Gastroesophageal sphincter (tissue), 4 donors: ENCODE data around the gene PRR35. TPM values are rescaled to one million over a fixed set of nuclear protein-coding genes. Genes with fewer than 3 reads are reported as not detected.

Source experiments
- ATAC-seq: fragments of 150-250 bp; one replicate; pipeline ENCODE4 v1.9.1; 2016; ENCODE audit warnings: mild to moderate bottlenecking, moderate library complexity
- H3K27ac ChIP-seq, 4 donors: fragments of 200-600 bp; sonication (generic) in 3 of 4; 1 replicate in 3 of 4; 2 replicates in 1 of 4; pipeline ENCODE4 v1.5.1; 2016 to 2019
- H3K27me3 ChIP-seq: fragments of 200-600 bp; sonication (generic); one replicate; pipeline ENCODE4 v1.5.1; 2019
- H3K36me3 ChIP-seq, 2 donors: fragments of 200-600 bp; sonication (generic); one replicate each; pipeline ENCODE4 v1.5.1; 2019; ENCODE audit warnings: control low read depth in 1 of 2
- H3K4me1 ChIP-seq, 3 donors: fragments of 200-600 bp; sonication (generic); 1 replicate in 2 of 3; 2 replicates in 1 of 3; pipeline ENCODE4 v1.5.1; 2016 to 2019; ENCODE audit warnings: control low read depth in 2 of 3
- H3K4me3 ChIP-seq, 2 donors: fragments of 200-600 bp; sonication (generic); one replicate each; pipeline ENCODE4 v1.5.1; 2019; ENCODE audit warnings: mild to moderate bottlenecking in 1 of 2, moderate library complexity in 1 of 2
- H3K9me3 ChIP-seq, 3 donors: fragments of 200-600 bp; sonication (generic); one replicate each; pipeline ENCODE4 v1.5.1; 2017 to 2019; ENCODE audit warnings: control low read depth in 2 of 3
- CTCF ChIP-seq, 4 experiments: fragments of 200-600 bp in 2 of 4; fragments of 450-650 bp in 2 of 4; sonication (generic) in 1 of 4; IDR thresholded peaks; one replicate each; pipeline ENCODE4 v1.5.1; 2017 to 2019; ENCODE audit warnings: antibody characterized with exemption in 4 of 4, mild to moderate bottlenecking in 2 of 4, moderate library complexity in 2 of 4
- EP300 ChIP-seq: sonication (generic); formaldehyde crosslinking; IDR thresholded peaks from one replicate; pipeline ENCODE4 v1.6.1; 2017; ENCODE audit warnings: antibody characterized with exemption, mild to moderate bottlenecking
- POLR2A ChIP-seq, 2 donors: fragments of 450-650 bp; IDR thresholded peaks; one replicate each; pipeline ENCODE4 v1.6.1; 2017; ENCODE audit warnings: antibody characterized with exemption in 2 of 2, mild to moderate bottlenecking in 2 of 2, moderate library complexity in 1 of 2
- POLR2AphosphoS5 ChIP-seq: sonication (generic); formaldehyde crosslinking; IDR thresholded peaks from one replicate; pipeline ENCODE4 v1.6.1; 2017; ENCODE audit warnings: antibody characterized with exemption
- WGBS, 2 donors: methylation state at CpG; one replicate each; pipeline ENCODE4 v1.1.5; 2018; ENCODE audit warnings: low coverage in 1 of 2; 5-methylcytosine and 5-hydroxymethylcytosine counted together
- total RNA-seq, 4 donors: library from RNA; depleted of rRNA; stranded (reverse); fragments of >200 nt; gene quantifications; one replicate each; pipeline ENCODE4 v1.1.0, GENCODE V29; 2016

PRR35 gene
- total RNA-seq, 4 donors from 2014 or later: not detected

- ATAC-seq: no peak
- no peak overlapping the region for H3K4me3 ChIP-seq
- no peak overlapping the region for H3K27ac ChIP-seq
- peaks cover 11% of the 10 kb centered on the region for H3K27me3 ChIP-seq
- peaks cover 0 to 17% of the 10 kb centered on the region in 2 donors for H3K36me3 ChIP-seq
- no peak for TF ChIP-seq POLR2AphosphoS5
- no peak for TF ChIP-seq CTCF (IDR thresholded peaks at IDR 0.05)
- no peak for TF ChIP-seq EP300
- TF ChIP-seq POLR2A (IDR thresholded peaks at IDR 0.05): no peak
- WGBS, 2 donors: 9 to 57% methylated on average over 6 to 12 of the region's 16 CpGs
- H3K4me1 ChIP-seq: peaks cover 0 to 37% (median 18%) of the 10 kb centered on the region in 3 donors
- no peaks in the 10 kb centered on the region for H3K9me3 ChIP-seq
Observed at GRCh38 chr16:586047-586644, 26.0 kb downstream of the PRR35 start.

- WGBS, 2 donors: 62% methylated on average over 3 of the region's 14 CpGs; no CpG with 5 or more reads in 1 of the 2 donors
- Histone ChIP-seq H3K4me3 (no peak overlapping the region), H3K27me3 (peaks cover 11% of the 10 kb centered on the region), H3K36me3 (peaks cover 0 to 13% of the 10 kb centered on the region in 2 donors), H3K9me3 (no peaks in the 10 kb centered on the region), H3K4me1 (peaks cover 0 to 45% (median 18%) of the 10 kb centered on the region in 3 donors), H3K27ac (peak overlapping the region in 1 of 4 donors; percentile 21)
- no peak for ATAC-seq
- TF ChIP-seq CTCF (IDR thresholded peaks at IDR 0.05): no peak
Observed at GRCh38 chr16:586645-587590, 26.7 kb downstream of the PRR35 start.

DNA sequence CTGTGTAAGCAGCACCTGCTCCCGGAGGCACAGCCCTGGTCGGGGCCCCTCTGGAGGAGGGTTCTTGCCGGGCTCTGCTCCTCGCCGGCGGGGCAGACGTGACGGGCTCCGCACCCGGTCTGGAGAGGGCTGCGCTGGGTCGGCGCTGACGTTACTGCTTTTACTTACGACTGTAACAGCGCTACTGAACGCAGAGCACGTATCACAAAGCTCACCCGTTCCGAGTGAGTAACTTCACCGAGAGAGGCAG, 28.4 kb downstream of the PRR35 start:
- ATAC-seq: no peak
- H3K4me1 ChIP-seq: peaks cover 0 to 61% (median 18%) of the 10 kb centered on the region in 3 donors

DNA sequence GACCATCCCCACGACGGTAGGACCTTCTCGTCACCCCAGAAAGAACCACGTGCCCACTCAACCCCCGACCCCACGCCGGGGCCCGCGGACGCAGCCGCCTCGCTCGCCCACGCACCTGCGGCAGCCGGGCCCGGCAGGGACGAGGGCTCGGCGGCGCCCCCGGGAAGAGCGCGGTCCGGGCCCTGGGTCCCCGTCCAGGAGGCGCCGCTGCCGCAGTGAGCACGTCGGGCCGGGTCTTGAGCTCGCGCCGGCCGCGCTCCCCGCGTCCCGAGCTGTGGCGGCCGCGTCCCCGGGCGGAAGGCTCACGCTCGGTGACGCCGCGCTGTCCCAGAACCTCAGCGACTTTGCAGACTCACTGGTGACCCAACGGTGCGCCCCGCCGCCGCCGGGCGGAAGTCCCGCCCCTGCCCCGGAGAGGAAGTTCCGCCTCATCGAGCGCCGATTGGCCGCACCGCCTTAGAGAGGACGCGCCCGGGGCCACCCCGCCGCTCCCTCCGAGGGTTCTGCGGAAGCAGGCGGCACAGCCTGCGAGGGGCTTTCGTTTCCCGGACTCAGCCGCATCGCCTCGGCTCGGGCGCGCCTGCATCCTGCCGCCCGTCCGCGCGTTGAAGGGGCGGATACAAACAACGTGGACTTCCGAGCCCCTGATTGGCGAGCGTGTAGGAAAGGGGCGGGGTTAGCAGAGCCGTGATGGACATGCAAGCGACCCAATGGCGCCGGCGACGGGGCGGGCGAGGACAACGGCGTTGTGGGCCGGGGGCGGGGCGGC, 28.9 kb downstream of the PRR35 start:
- Histone ChIP-seq H3K27ac (peak overlapping the region; percentile 87 to 99 (median 92)), H3K4me1 (peaks cover 0 to 66% (median 18%) of the 10 kb centered on the region in 3 donors), H3K27me3 (peaks cover 11% of the 10 kb centered on the region), H3K36me3 (peaks cover 0 to 13% of the 10 kb centered on the region in 2 donors), H3K4me3 (peak overlapping the region; percentile 64 to 96), H3K9me3 (no peaks in the 10 kb centered on the region)
- ATAC-seq: peak; percentile 91
- TF ChIP-seq POLR2A (IDR thresholded peaks at IDR 0.05) (peak; percentile 86 to 92), EP300 (no peak), CTCF (IDR thresholded peaks at IDR 0.05) (peak in 2 of 4 experiments; percentile 18 to 21), POLR2AphosphoS5 (peak; percentile 83)
- 0% methylated on average over 1 of the region's 107 CpGs; no CpG with 5 or more reads in 1 of the 2 donors for whole genome bisulfite sequencing, 2 donors

More for the DNA sequence above, 28.4 kb downstream of the PRR35 start:
- TF ChIP-seq EP300 (no peak), POLR2AphosphoS5 (peak; percentile 28)
- WGBS, 2 donors: no CpG with 5 or more reads among the region's 21 CpGs
- Histone ChIP-seq H3K4me3 (peak overlapping the region; percentile 64 to 96), H3K9me3 (no peaks in the 10 kb centered on the region), H3K27ac (peak overlapping the region; percentile 87 to 99 (median 92)), H3K36me3 (peaks cover 0 to 8% of the 10 kb centered on the region in 2 donors), H3K27me3 (peaks cover 11% of the 10 kb centered on the region)

- 0% methylated on average over 1 to 12 of the region's 67 CpGs for WGBS, 2 donors
- Histone ChIP-seq H3K27me3 (peaks cover 11% of the 10 kb centered on the region), H3K27ac (peak within 1 kb of the TSS; percentile 87 to 99 (median 92)), H3K9me3 (no peaks in the 10 kb centered on the region), H3K4me3 (peak within 1 kb of the TSS; percentile 89 to 96), H3K4me1 (peaks cover 0 to 68% (median 18%) of the 10 kb centered on the region in 3 donors), H3K36me3 (peaks cover 0 to 20% of the 10 kb centered on the region in 2 donors)
- ATAC-seq: peak; percentile 95
- no peak for TF ChIP-seq EP300
- TF ChIP-seq POLR2AphosphoS5: peak; percentile 66
Observed at GRCh38 chr16:589658-590187, 29.5 kb downstream of the PRR35 start, which contains the start of gene RAB40C. RAB40C (plus strand) TSS chr16:590066; CDS start chr16:590292, 226 bp downstream.
